GM19452 (cell line): ENCODE measurements around the gene AMFR.

Source experiments
- ATAC-seq: cut with Tn5 transposase; IDR thresholded peaks from one replicate; pipeline ENCODE4 v1.9.1; 2021; ENCODE audit not compliant: unreplicated experiment

The AMFR gene

GRCh38 chr16:56314244-56314850 lies 111.0 kb downstream of the AMFR start:
- no peak for ATAC-seq

GRCh38 chr16:56312556-56312955 lies 112.8 kb downstream of the AMFR start:
- ATAC-seq, result no peak

GRCh38 chr16:56312028-56312300 lies 113.4 kb downstream of the AMFR start:
- ATAC-seq, result no peak
